Measurements from ENCODE around the gene CREB3.

The CREB3 gene

GRCh38 chr9:35774907-35775635 is 42.6 kb downstream of the CREB3 start:
- no peak for TF ChIP-seq SPI1 (IDR thresholded peaks at IDR 0.05; ENCODE audit: low read depth, low read length)
- no peak for TF ChIP-seq POLR2A (IDR thresholded peaks at IDR 0.05; ENCODE audit: low read depth, low read length)
- no peak for TF ChIP-seq TAF1 (IDR thresholded peaks at IDR 0.05; ENCODE audit: low read depth, low read length)
- no peak for TF ChIP-seq POU2F2 (IDR thresholded peaks at IDR 0.05; ENCODE audit: low read depth, low read length)
- no peak for DNase-seq (ENCODE audit: insufficient read length, low spot score)
- FAIRE-seq = no peak

GRCh38 chr9:35776018-35776417 is 43.6 kb downstream of the CREB3 start:
- no peak for DNase-seq (ENCODE audit: insufficient read length, low spot score)
- TF ChIP-seq PAX5 (IDR thresholded peaks at IDR 0.05; ENCODE audit: insufficient read depth, low read length, severe bottlenecking) (peak; percentile 62), SPI1 (IDR thresholded peaks at IDR 0.05; ENCODE audit: low read depth, low read length) (no peak), POLR2A (IDR thresholded peaks at IDR 0.05; ENCODE audit: low read depth, low read length) (no peak), TAF1 (IDR thresholded peaks at IDR 0.05; ENCODE audit: low read depth, low read length) (no peak)
- FAIRE-seq = no peak

GRCh38 chr9:35778496-35778895 is 46.0 kb downstream of the CREB3 start:
- FAIRE-seq (no peak), DNase-seq (ENCODE audit: insufficient read length, low spot score) (no peak)
- TF ChIP-seq PAX5 (IDR thresholded peaks at IDR 0.05; ENCODE audit: insufficient read depth, low read length, severe bottlenecking) (no peak), TAF1 (IDR thresholded peaks at IDR 0.05; ENCODE audit: low read depth, low read length) (no peak), POLR2A (IDR thresholded peaks at IDR 0.05; ENCODE audit: low read depth, low read length) (no peak), POLR2AphosphoS5 (IDR thresholded peaks at IDR 0.05; ENCODE audit: low read depth, low read length) (no peak), SPI1 (IDR thresholded peaks at IDR 0.05; ENCODE audit: low read depth, low read length) (no peak), POU2F2 (IDR thresholded peaks at IDR 0.05; ENCODE audit: low read depth, low read length) (no peak)

- no peak for FAIRE-seq
- TF ChIP-seq SPI1 (IDR thresholded peaks at IDR 0.05; ENCODE audit: low read depth, low read length) = no peak
- TF ChIP-seq POU2F2 (IDR thresholded peaks at IDR 0.05; ENCODE audit: low read depth, low read length) = no peak
- no peak for TF ChIP-seq PAX5 (IDR thresholded peaks at IDR 0.05; ENCODE audit: insufficient read depth, low read length, severe bottlenecking)
- TF ChIP-seq TAF1 (IDR thresholded peaks at IDR 0.05; ENCODE audit: low read depth, low read length) = no peak
- TF ChIP-seq POLR2AphosphoS5 (IDR thresholded peaks at IDR 0.05; ENCODE audit: low read depth, low read length) = no peak
- no peak for TF ChIP-seq POLR2A (IDR thresholded peaks at IDR 0.05; ENCODE audit: low read depth, low read length)
- DNase-seq (ENCODE audit: insufficient read length, low spot score) = no peak
Measured at GRCh38 chr9:35781066-35781465, 48.6 kb downstream of the CREB3 start.

GRCh38 chr9:35783418-35783817 is 51.0 kb downstream of the CREB3 start:
- DNase-seq (ENCODE audit: insufficient read length, low spot score) = no peak
- TF ChIP-seq POLR2AphosphoS5 (IDR thresholded peaks at IDR 0.05; ENCODE audit: low read depth, low read length) (no peak), TAF1 (IDR thresholded peaks at IDR 0.05; ENCODE audit: low read depth, low read length) (no peak), POU2F2 (IDR thresholded peaks at IDR 0.05; ENCODE audit: low read depth, low read length) (no peak), SPI1 (IDR thresholded peaks at IDR 0.05; ENCODE audit: low read depth, low read length) (no peak), POLR2A (IDR thresholded peaks at IDR 0.05; ENCODE audit: low read depth, low read length) (no peak), PAX5 (IDR thresholded peaks at IDR 0.05; ENCODE audit: insufficient read depth, low read length, severe bottlenecking) (no peak)
- no peak for FAIRE-seq

Measured in GM12891 (cell line).